ENCODE data around the gene KCNN1. TPM values are rescaled to one million over a fixed set of nuclear protein-coding genes. Genes with fewer than 3 reads are reported as not detected.

The KCNN1 gene
- total RNA-seq, 3 donors from 2014 or later = 0.79 TPM; not detected in 2

- DNase-seq (no peak), ATAC-seq (no peak)
- no peak overlapping the region for H3K4me3 ChIP-seq
- TF ChIP-seq CTCF (IDR thresholded peaks at IDR 0.05) = no peak
- no peaks in the 10 kb centered on the region for H3K36me3 ChIP-seq (ENCODE audit: low read depth)
- H3K9me3 ChIP-seq = no peaks in the 10 kb centered on the region
- intact Hi-C loops (cut with DNase I, micrococcal nuclease) = no loop called here
- H3K4me1 ChIP-seq (ENCODE audit: low read depth) = peaks cover 11% of the 10 kb centered on the region
Observed at GRCh38 chr19:17944301-17944700, 22.6 kb upstream of the KCNN1 start.

GRCh38 chr19:17946965-17947784 lies 19.7 kb upstream of the KCNN1 start:
- ATAC-seq = peak; percentile 45
- no peak for DNase-seq
- Histone ChIP-seq H3K36me3 (ENCODE audit: low read depth) (no peaks in the 10 kb centered on the region), H3K4me3 (no peak overlapping the region), H3K4me1 (ENCODE audit: low read depth) (peaks cover 22% of the 10 kb centered on the region), H3K9me3 (no peaks in the 10 kb centered on the region)
- no peak for TF ChIP-seq CTCF (IDR thresholded peaks at IDR 0.05)
- intact Hi-C loops (cut with DNase I, micrococcal nuclease) = no loop called here

- Histone ChIP-seq H3K4me3 (peak overlapping the region; percentile 34), H3K36me3 (ENCODE audit: low read depth) (no peaks in the 10 kb centered on the region), H3K4me1 (ENCODE audit: low read depth) (peaks cover 26% of the 10 kb centered on the region), H3K9me3 (no peaks in the 10 kb centered on the region)
- intact Hi-C loops (cut with DNase I, micrococcal nuclease) = no loop called here
- no peak for TF ChIP-seq CTCF (IDR thresholded peaks at IDR 0.05)
- ATAC-seq (peak; percentile 92), DNase-seq (peak; percentile 86 to 94 (median 92))
Observed at GRCh38 chr19:17947815-17948513, 18.9 kb upstream of the KCNN1 start.

- intact Hi-C loops (cut with DNase I, micrococcal nuclease) = no loop called here
Observed at GRCh38 chr19:17948514-17948900, 18.4 kb upstream of the KCNN1 start.

More at GRCh38 chr19:17948514-17948900, 18.4 kb upstream of the KCNN1 start:
- DNase-seq = no peak
- no peaks in the 10 kb centered on the region for H3K9me3 ChIP-seq
- H3K36me3 ChIP-seq (ENCODE audit: low read depth) = no peaks in the 10 kb centered on the region
- TF ChIP-seq CTCF (IDR thresholded peaks at IDR 0.05) = no peak
- H3K4me1 ChIP-seq (ENCODE audit: low read depth) = peaks cover 26% of the 10 kb centered on the region
- no peak for ATAC-seq
- no peak overlapping the region for H3K4me3 ChIP-seq
